ENCODE results near the gene HNRNPAB. TPM values are rescaled to one million over a fixed set of nuclear protein-coding genes. Genes with fewer than 3 reads are reported as not detected.

HNRNPAB gene
- total and polyA plus RNA-seq, 2 donors (not counting 3 experiments of a cell fraction or from before 2014, with no cell fraction given), result 207 to 309 TPM

- Histone ChIP-seq H3K36me3 (ENCODE audit: control insufficient read depth in 2 of 2, extremely low read depth in 1 of 2, insufficient read depth in 2 of 2, low read length in 2 of 2) (no peaks in the 10 kb centered on the region), H3K27ac (ENCODE audit: insufficient read depth, low read depth, low read length) (no peak overlapping the region), H4K20me1 (replicated peaks; ENCODE audit: control insufficient read depth, extremely low read depth, insufficient read depth, low read length) (no peaks in the 10 kb centered on the region), H2AFZ (ENCODE audit: low read depth, low read length) (no peak overlapping the region), H3K9me1 (replicated peaks; ENCODE audit: control insufficient read depth, extremely low read depth, insufficient read depth, low read length) (no peaks in the 10 kb centered on the region), H3K27me3 (ENCODE audit: control insufficient read depth in 2 of 2, insufficient read depth in 2 of 2, low read length in 2 of 2) (no peaks in the 10 kb centered on the region), H3K4me3 (replicated peaks in 1 of 3; ENCODE audit: insufficient read depth in 1 of 3, low read depth in 1 of 3, low read length in 3 of 3) (no peak overlapping the region), H3K4me2 (ENCODE audit: insufficient read depth, low read length) (no peak overlapping the region), H3K9ac (replicated peaks; ENCODE audit: extremely low read depth, insufficient read depth, low read length) (no peak overlapping the region), H3K79me2 (ENCODE audit: control insufficient read depth, insufficient read depth, low read length) (no peaks in the 10 kb centered on the region), H3K4me1 (ENCODE audit: control insufficient read depth, extremely low read depth, insufficient read depth, low read length) (peaks cover 14% of the 10 kb centered on the region), H3K9me3 (replicated peaks; ENCODE audit: control insufficient read depth, insufficient read depth, low read length) (no peaks in the 10 kb centered on the region)
- CTCF ChIA-PET, result interaction anchor here (1.1 kb wide), 1 partner anchor 34 kb away, joined by 3 read pairs; the partner anchor contains the start of gene HNRNPAB
- DNase-seq (ENCODE audit: low read depth, low spot score) (no peak), FAIRE-seq (no peak)
- dilution Hi-C loops (cut with MboI; ENCODE audit: extremely low pct_ligation_motif_present, low sequenced_read_pairs), result no loop called here
- intact Hi-C loops (cut with micrococcal nuclease), result loop anchor here (5.0 kb wide), 1 partner anchor 1319 kb away; no protein-coding TSS in a partner anchor
- TF ChIP-seq, protein P1, sequence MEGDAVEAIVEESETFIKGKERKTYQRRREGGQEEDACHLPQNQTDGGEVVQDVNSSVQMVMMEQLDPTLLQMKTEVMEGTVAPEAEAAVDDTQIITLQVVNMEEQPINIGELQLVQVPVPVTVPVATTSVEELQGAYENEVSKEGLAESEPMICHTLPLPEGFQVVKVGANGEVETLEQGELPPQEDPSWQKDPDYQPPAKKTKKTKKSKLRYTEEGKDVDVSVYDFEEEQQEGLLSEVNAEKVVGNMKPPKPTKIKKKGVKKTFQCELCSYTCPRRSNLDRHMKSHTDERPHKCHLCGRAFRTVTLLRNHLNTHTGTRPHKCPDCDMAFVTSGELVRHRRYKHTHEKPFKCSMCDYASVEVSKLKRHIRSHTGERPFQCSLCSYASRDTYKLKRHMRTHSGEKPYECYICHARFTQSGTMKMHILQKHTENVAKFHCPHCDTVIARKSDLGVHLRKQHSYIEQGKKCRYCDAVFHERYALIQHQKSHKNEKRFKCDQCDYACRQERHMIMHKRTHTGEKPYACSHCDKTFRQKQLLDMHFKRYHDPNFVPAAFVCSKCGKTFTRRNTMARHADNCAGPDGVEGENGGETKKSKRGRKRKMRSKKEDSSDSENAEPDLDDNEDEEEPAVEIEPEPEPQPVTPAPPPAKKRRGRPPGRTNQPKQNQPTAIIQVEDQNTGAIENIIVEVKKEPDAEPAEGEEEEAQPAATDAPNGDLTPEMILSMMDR (IDR thresholded peaks at IDR 0.05; ENCODE audit: extremely low read depth in 1 of 2, insufficient read depth in 1 of 2, low read depth in 1 of 2, low read length in 2 of 2), result no peak
- TF ChIP-seq, protein P2, sequence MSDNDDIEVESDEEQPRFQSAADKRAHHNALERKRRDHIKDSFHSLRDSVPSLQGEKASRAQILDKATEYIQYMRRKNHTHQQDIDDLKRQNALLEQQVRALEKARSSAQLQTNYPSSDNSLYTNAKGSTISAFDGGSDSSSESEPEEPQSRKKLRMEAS (IDR thresholded peaks at IDR 0.05; ENCODE audit: insufficient read depth, insufficient read length), result no peak
- TF ChIP-seq POLR2AphosphoS5 (IDR thresholded peaks at IDR 0.05; ENCODE audit: insufficient read depth, low read depth, low read length), result no peak
- no peak for TF ChIP-seq GATA2 (IDR thresholded peaks at IDR 0.05; ENCODE audit: insufficient read depth, insufficient read length, low read depth, low read length)
- no peak for TF ChIP-seq POLR2A (IDR thresholded peaks at IDR 0.05; ENCODE audit: low read depth, low read length)
- TF ChIP-seq JUN (IDR thresholded peaks at IDR 0.05; ENCODE audit: borderline replicate concordance, insufficient read depth, insufficient read length, low read depth), result no peak
- BruUV-seq (replicated peaks), result no TSS peak
- POLR2A ChIA-PET, result no interaction called here
Measured at GRCh38 chr5:178238313-178238635, 33.9 kb downstream of the HNRNPAB start.
